SU-DHL-6 (cell line): ENCODE measurements around the gene FKBP8.

Experiments used
- H2AFZ ChIP-seq: fragments of 200-600 bp; sonication (generic); 2 replicates; pipeline ENCODE4 v1.6.1; 2014; ENCODE audit warnings: low read depth, mild to moderate bottlenecking, moderate library complexity, mixed read lengths, antibody characterized with exemption, low read length; ENCODE audit not compliant: severe bottlenecking
- H3F3A ChIP-seq: fragments of 200-600 bp; shearing (Covaris generic); 2 replicates; pipeline ENCODE4 v1.6.0; 2016; ENCODE audit warnings: antibody characterized with exemption, mild to moderate bottlenecking; ENCODE audit not compliant: insufficient read depth
- H3K27ac ChIP-seq: fragments of 200-600 bp; sonication (generic); 2 replicates; pipeline ENCODE4 v1.5.1; 2016; ENCODE audit warnings: low read depth, mild to moderate bottlenecking, low read length, moderate library complexity, mixed read lengths
- H3K27me3 ChIP-seq: fragments of 200-600 bp; sonication (generic), shearing (Covaris generic); 2 replicates; pipeline ENCODE4 v1.6.0; 2014; ENCODE audit warnings: mild to moderate bottlenecking, low read length
- H3K36me3 ChIP-seq: fragments of 200-600 bp; sonication (generic); 2 replicates; pipeline ENCODE4 v1.6.1; 2014; ENCODE audit warnings: mild to moderate bottlenecking, low read length, mixed read lengths
- H3K4me2 ChIP-seq: fragments of 300-600, 200-600 bp; shearing (Covaris generic), sonication (generic); 2 replicates; pipeline ENCODE4 v1.6.0; 2014; ENCODE audit warnings: low read length, low read depth, mild to moderate bottlenecking; ENCODE audit not compliant: poor library complexity, severe bottlenecking
- H3K4me3 ChIP-seq: fragments of 200-600 bp; sonication (generic); 2 replicates; pipeline ENCODE4 v1.5.1; 2014; ENCODE audit warnings: antibody characterized with exemption, low read length, mild to moderate bottlenecking, mixed read lengths; ENCODE audit not compliant: insufficient read depth, poor library complexity, severe bottlenecking
- H3K79me2 ChIP-seq: fragments of 200-600 bp; sonication (generic); 2 replicates; pipeline ENCODE4 v1.6.1; 2014; ENCODE audit warnings: mild to moderate bottlenecking, low read length, moderate library complexity; ENCODE audit not compliant: insufficient read depth
- H3K9ac ChIP-seq: fragments of 200-600 bp; sonication (generic); 2 replicates; pipeline ENCODE4 v1.7.0; 2014; ENCODE audit warnings: mild to moderate bottlenecking, low read length
- H3K9me2 ChIP-seq: fragments of 200-600 bp; sonication (generic); replicated peaks from 2 replicates; pipeline ENCODE4 v1.6.1; 2014; ENCODE audit warnings: low read length; ENCODE audit not compliant: insufficient read depth
- H3K9me3 ChIP-seq: fragments of 200-600 bp; sonication (generic); 2 replicates; pipeline ENCODE4 v1.6.1; 2014; ENCODE audit warnings: low read length, mixed read lengths; ENCODE audit not compliant: insufficient read depth
- H4K20me1 ChIP-seq: fragments of 200-600 bp; sonication (generic); 2 replicates; pipeline ENCODE4 v1.6.1; 2014; ENCODE audit warnings: low read depth, mild to moderate bottlenecking, antibody characterized with exemption, low read length, moderate library complexity, mixed read lengths
- CTCF ChIP-seq: fragments of 200-600 bp; sonication (generic); IDR thresholded peaks from one replicate; pipeline ENCODE4 v1.5.1; 2017; ENCODE audit warnings: antibody characterized with exemption, mild to moderate bottlenecking, low read length, moderate library complexity; ENCODE audit not compliant: insufficient read depth, poor library complexity, severe bottlenecking
- EZH2phosphoT487 ChIP-seq: fragments of 200-600 bp; sonication (generic), shearing (Covaris generic); conservative IDR thresholded peaks from 2 replicates; pipeline ENCODE4 v1.6.1; 2018; ENCODE audit warnings: mild to moderate bottlenecking, antibody characterized with exemption, low read length, moderate library complexity, mixed read lengths

FKBP8 gene

GRCh38 chr19:18580311-18580710, 36.9 kb upstream of the FKBP8 start:
- Histone ChIP-seq H3K36me3 (peaks cover 6% of the 10 kb centered on the region; the same call in 1 of the 2 replicates), H3K79me2 (no peaks in the 10 kb centered on the region)
- TF ChIP-seq CTCF (no peak), EZH2phosphoT487 (no peak)

GRCh38 chr19:18577365-18577914, 34.1 kb upstream of the FKBP8 start:
- peaks cover 18% of the 10 kb centered on the region; the same call in 1 of the 2 replicates for H3K36me3 ChIP-seq
- H3F3A ChIP-seq, result peaks cover 24% of the 10 kb centered on the region
- no peak overlapping the region for H3K27ac ChIP-seq

More at GRCh38 chr19:18580311-18580710, 36.9 kb upstream of the FKBP8 start:
- Histone ChIP-seq H2AFZ (no peak overlapping the region), H3K4me2 (no peak overlapping the region), H3K27me3 (no peaks in the 10 kb centered on the region), H4K20me1 (no peaks in the 10 kb centered on the region), H3K9me2 (no peaks in the 10 kb centered on the region), H3K9ac (no peak overlapping the region), H3K27ac (no peak overlapping the region), H3F3A (peaks cover 24% of the 10 kb centered on the region), H3K4me3 (no peak overlapping the region), H3K9me3 (no peaks in the 10 kb centered on the region)

GRCh38 chr19:18576383-18576782, 33.0 kb upstream of the FKBP8 start:
- Histone ChIP-seq H3K9me3 (no peaks in the 10 kb centered on the region), H3K9me2 (no peaks in the 10 kb centered on the region), H3F3A (peaks cover 24% of the 10 kb centered on the region), H3K4me3 (no peak overlapping the region), H2AFZ (no peak overlapping the region), H3K27ac (no peak overlapping the region), H4K20me1 (peaks cover 6% of the 10 kb centered on the region; the same call in 1 of the 2 replicates), H3K79me2 (peaks cover 21% of the 10 kb centered on the region), H3K9ac (no peak overlapping the region), H3K36me3 (peaks cover 18% of the 10 kb centered on the region; the same call in 1 of the 2 replicates), H3K4me2 (no peak overlapping the region), H3K27me3 (no peaks in the 10 kb centered on the region)
- TF ChIP-seq EZH2phosphoT487 (no peak), CTCF (no peak)

More at GRCh38 chr19:18577365-18577914, 34.1 kb upstream of the FKBP8 start:
- no peak for TF ChIP-seq EZH2phosphoT487
- TF ChIP-seq CTCF, result no peak
- Histone ChIP-seq H3K4me2 (no peak overlapping the region), H3K27me3 (no peaks in the 10 kb centered on the region), H3K9me3 (no peaks in the 10 kb centered on the region), H3K4me3 (no peak overlapping the region), H3K9ac (no peak overlapping the region), H2AFZ (no peak overlapping the region), H3K79me2 (peaks cover 13% of the 10 kb centered on the region), H3K9me2 (no peaks in the 10 kb centered on the region), H4K20me1 (peaks cover 4% of the 10 kb centered on the region; the same call in 1 of the 2 replicates)
